WTC11 (cell line): ENCODE results near the gene RELL1. TPM values are rescaled to one million over a fixed set of nuclear protein-coding genes. Genes with fewer than 3 reads are reported as not detected.

Experiments used
- ATAC-seq: fragments of 200-7000 bp; cut with Tn5 transposase; 2 replicates; pipeline ENCODE4 v1.10.0; 2021; ENCODE audit warnings: mild to moderate bottlenecking, moderate library complexity
- CTCF ChIA-PET: fragments of 300-600 bp; sonication (Branson Sonifier 250); formaldehyde crosslinking; loops from one replicate; lab custom pipeline; 2021; ENCODE audit warnings: antibody characterized with exemption; lab: Charles Lee
- POLR2A ChIA-PET: fragments of 350-600 bp; sonication (Branson Sonifier 250); formaldehyde crosslinking; loops from one replicate; lab custom pipeline; 2021; ENCODE audit warnings: antibody characterized with exemption; lab: Charles Lee
- DNase-seq: peaks from one replicate; pipeline ENCODE4 v3.0.0; 2021; ENCODE audit warnings: low spot score
- H3K27ac Mint-ChIP-seq: 2 replicates; pipeline ENCODE4 v1.8.0; 2021; ENCODE audit warnings: mixed read lengths
- H3K27me3 Mint-ChIP-seq: 2 replicates; pipeline ENCODE4 v1.8.0; 2021; ENCODE audit warnings: low read depth, mild to moderate bottlenecking, moderate library complexity, mixed read lengths
- H3K36me3 Mint-ChIP-seq: 2 replicates; pipeline ENCODE4 v1.8.0; 2021; ENCODE audit warnings: mixed read lengths
- H3K4me1 Mint-ChIP-seq: 2 replicates; pipeline ENCODE4 v1.8.0; 2022; ENCODE audit warnings: mixed read lengths
- H3K4me3 Mint-ChIP-seq: 2 replicates; pipeline ENCODE4 v1.8.0; 2021; ENCODE audit warnings: mild to moderate bottlenecking, moderate library complexity, mixed read lengths
- H3K9me3 Mint-ChIP-seq: 2 replicates; pipeline ENCODE4 v1.8.0; 2021; ENCODE audit warnings: mixed read lengths
- AFF4 ChIP-seq: sonication (generic); formaldehyde crosslinking; IDR thresholded peaks from 2 replicates; pipeline ENCODE4 v1.8.1; 2023; ENCODE audit warnings: mild to moderate bottlenecking, missing genetic modification reagents, borderline replicate concordance
- EMX1 ChIP-seq: fragments of 250-450 bp; sonication (Bioruptor Pico); IDR thresholded peaks from 2 replicates; pipeline ENCODE4 v1.8.0; 2021; ENCODE audit warnings: mild to moderate bottlenecking
- ERG ChIP-seq: fragments of 250-450 bp; sonication (Bioruptor Pico); IDR thresholded peaks from 2 replicates; pipeline ENCODE4 v1.8.0; 2021; ENCODE audit warnings: mild to moderate bottlenecking
- FOXK1 ChIP-seq: sonication (generic); formaldehyde crosslinking; IDR thresholded peaks from 2 replicates; pipeline ENCODE4 v1.8.0; 2022; ENCODE audit warnings: mild to moderate bottlenecking, moderate library complexity, missing genetic modification reagents
- GABPB1 ChIP-seq: sonication (generic); formaldehyde crosslinking; IDR thresholded peaks from 2 replicates; pipeline ENCODE4 v1.8.1; 2023; ENCODE audit warnings: mild to moderate bottlenecking, missing genetic modification reagents
- GTF2I ChIP-seq: fragments of 250-450 bp; sonication (Bioruptor Pico); conservative IDR thresholded peaks from 2 replicates; pipeline ENCODE4 v1.4.0; 2021; ENCODE audit warnings: mild to moderate bottlenecking
- IRF2 ChIP-seq: sonication (generic); formaldehyde crosslinking; IDR thresholded peaks from 2 replicates; pipeline ENCODE4 v1.8.0; 2022; ENCODE audit warnings: low read depth, missing genetic modification reagents, borderline replicate concordance
- JAZF1 ChIP-seq: fragments of 250-450 bp; sonication (Bioruptor Pico); IDR thresholded peaks from 2 replicates; pipeline ENCODE4 v1.9.0; 2021; ENCODE audit warnings: moderate library complexity, mild to moderate bottlenecking, inconsistent platforms
- RORB ChIP-seq: fragments of 250-450 bp; sonication (Bioruptor Pico); IDR thresholded peaks from 2 replicates; pipeline ENCODE4 v1.9.0; 2021; ENCODE audit warnings: mild to moderate bottlenecking
- SMAD4 ChIP-seq: sonication (generic); formaldehyde crosslinking; IDR thresholded peaks from 2 replicates; pipeline ENCODE4 v1.8.0; 2022; ENCODE audit warnings: mild to moderate bottlenecking, missing genetic modification reagents
- SOX15 ChIP-seq: fragments of 250-450 bp; sonication (Bioruptor Pico); IDR thresholded peaks from 2 replicates; pipeline ENCODE4 v1.9.0; 2021; ENCODE audit warnings: mild to moderate bottlenecking
- ZNF263 ChIP-seq: sonication (generic); formaldehyde crosslinking; IDR thresholded peaks from 2 replicates; pipeline ENCODE4 v1.8.1; 2022; ENCODE audit warnings: low read depth, mild to moderate bottlenecking, moderate library complexity, missing genetic modification reagents
- ZNF425 ChIP-seq: fragments of 250-450 bp; sonication (Bioruptor Pico); conservative IDR thresholded peaks from 2 replicates; pipeline ENCODE4 v1.9.0; 2021; ENCODE audit warnings: mild to moderate bottlenecking
- total RNA-seq: library from RNA; stranded (reverse); gene quantifications from 3 replicates; pipeline ENCODE4 v1.2.3, GENCODE V29; 2021
- TF ChIP-seq, protein P1 (sequence below): fragments of 250-450 bp; sonication (Bioruptor Pico); IDR thresholded peaks from 2 replicates; pipeline ENCODE4 v2.1.2; 2022; ENCODE audit warnings: mild to moderate bottlenecking, moderate library complexity
- TF ChIP-seq, protein P2 (sequence below): sonication (generic); formaldehyde crosslinking; IDR thresholded peaks from 2 replicates; pipeline ENCODE4 v1.8.0; 2023; ENCODE audit warnings: mild to moderate bottlenecking, missing genetic modification reagents
- TF ChIP-seq, protein P3 (sequence below): sonication (generic); formaldehyde crosslinking; IDR thresholded peaks from 2 replicates; pipeline ENCODE4 v1.8.0; 2022; ENCODE audit warnings: mild to moderate bottlenecking, missing genetic modification reagents
- TF ChIP-seq, protein P4 (sequence below): sonication (generic); formaldehyde crosslinking; IDR thresholded peaks from 2 replicates; pipeline ENCODE4 v1.8.0; 2022; ENCODE audit warnings: missing genetic modification reagents

The RELL1 gene
- total RNA-seq, 1 experiment from 2014 or later, result 14.4 TPM

DNA sequence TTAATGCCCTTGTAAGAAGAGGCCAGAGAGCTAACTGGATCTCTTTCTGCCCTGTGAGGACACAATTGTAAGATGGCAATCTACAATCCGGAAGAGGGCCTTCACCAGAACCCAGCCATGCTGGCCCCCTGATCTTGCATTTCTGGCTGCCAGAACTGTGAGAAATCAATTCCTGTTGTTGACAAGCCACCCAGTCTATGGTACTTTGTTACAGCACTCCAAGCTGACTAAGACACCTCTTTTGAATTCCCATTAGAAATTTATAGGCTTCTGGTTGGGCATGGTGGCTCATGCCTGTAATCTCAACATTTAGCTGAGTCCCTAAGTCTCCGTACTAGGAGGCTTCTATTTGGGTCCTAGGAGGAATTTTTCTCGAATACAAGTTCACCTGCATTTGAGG lies 48.8 kb upstream of the RELL1 start (continued):
- TF ChIP-seq, protein P1, sequence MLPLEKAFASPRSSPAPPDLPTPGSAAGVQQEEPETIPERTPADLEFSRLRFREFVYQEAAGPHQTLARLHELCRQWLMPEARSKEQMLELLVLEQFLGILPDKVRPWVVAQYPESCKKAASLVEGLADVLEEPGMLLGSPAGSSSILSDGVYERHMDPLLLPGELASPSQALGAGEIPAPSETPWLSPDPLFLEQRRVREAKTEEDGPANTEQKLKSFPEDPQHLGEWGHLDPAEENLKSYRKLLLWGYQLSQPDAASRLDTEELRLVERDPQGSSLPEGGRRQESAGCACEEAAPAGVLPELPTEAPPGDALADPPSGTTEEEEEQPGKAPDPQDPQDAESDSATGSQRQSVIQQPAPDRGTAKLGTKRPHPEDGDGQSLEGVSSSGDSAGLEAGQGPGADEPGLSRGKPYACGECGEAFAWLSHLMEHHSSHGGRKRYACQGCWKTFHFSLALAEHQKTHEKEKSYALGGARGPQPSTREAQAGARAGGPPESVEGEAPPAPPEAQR (CRISPR knock-in tag), result no peak
- TF ChIP-seq SMAD4 (no peak), AFF4 (no peak), RORB (CRISPR knock-in tag) (no peak), EMX1 (CRISPR knock-in tag) (no peak), ZNF425 (CRISPR knock-in tag) (no peak), IRF2 (no peak), FOXK1 (CRISPR knock-in tag) (no peak), ZNF263 (CRISPR knock-in tag) (no peak)
- TF ChIP-seq, protein P2, sequence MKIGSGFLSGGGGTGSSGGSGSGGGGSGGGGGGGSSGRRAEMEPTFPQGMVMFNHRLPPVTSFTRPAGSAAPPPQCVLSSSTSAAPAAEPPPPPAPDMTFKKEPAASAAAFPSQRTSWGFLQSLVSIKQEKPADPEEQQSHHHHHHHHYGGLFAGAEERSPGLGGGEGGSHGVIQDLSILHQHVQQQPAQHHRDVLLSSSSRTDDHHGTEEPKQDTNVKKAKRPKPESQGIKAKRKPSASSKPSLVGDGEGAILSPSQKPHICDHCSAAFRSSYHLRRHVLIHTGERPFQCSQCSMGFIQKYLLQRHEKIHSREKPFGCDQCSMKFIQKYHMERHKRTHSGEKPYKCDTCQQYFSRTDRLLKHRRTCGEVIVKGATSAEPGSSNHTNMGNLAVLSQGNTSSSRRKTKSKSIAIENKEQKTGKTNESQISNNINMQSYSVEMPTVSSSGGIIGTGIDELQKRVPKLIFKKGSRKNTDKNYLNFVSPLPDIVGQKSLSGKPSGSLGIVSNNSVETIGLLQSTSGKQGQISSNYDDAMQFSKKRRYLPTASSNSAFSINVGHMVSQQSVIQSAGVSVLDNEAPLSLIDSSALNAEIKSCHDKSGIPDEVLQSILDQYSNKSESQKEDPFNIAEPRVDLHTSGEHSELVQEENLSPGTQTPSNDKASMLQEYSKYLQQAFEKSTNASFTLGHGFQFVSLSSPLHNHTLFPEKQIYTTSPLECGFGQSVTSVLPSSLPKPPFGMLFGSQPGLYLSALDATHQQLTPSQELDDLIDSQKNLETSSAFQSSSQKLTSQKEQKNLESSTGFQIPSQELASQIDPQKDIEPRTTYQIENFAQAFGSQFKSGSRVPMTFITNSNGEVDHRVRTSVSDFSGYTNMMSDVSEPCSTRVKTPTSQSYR (CRISPR knock-in tag), result no peak

DNA sequence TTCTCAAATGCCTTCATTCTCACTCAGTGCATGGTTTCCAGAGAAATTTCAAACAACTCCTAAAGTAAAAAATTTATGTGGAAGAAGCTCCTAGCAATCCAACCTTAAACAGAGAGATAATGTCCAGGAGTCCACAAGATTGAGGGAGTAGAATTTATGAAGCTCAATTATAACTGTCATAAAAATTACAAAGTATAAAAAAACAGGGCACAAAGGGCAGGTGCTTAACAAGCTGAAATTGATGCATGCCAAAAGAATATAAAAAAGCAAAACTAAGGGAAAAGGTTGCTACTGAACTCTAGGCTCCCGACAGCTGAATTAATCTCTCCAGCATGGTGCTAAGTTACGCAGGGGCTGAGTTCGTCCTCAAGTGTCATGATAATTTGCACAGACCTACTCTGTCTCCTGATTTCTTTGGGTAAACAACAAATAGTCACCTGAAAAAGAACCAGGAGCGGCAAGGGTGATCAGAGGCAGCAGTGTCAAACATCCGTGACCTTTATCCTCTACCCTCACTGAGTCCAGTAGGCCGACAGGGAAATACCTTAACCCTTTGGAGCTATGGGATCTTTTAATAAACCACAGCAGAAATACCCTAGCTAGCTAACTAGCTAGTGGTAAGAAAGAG lies 47.2 kb upstream of the RELL1 start:
- no peak for DNase-seq
- peaks cover 19% of the 10 kb centered on the region for H3K9me3 Mint-ChIP-seq
- POLR2A ChIA-PET, result no interaction called here
- ATAC-seq, result no peak
- no peak overlapping the region for H3K27ac Mint-ChIP-seq
- no peak for TF ChIP-seq GTF2I
- TF ChIP-seq GABPB1, result no peak
- no peak for TF ChIP-seq ERG (CRISPR knock-in tag)
- TF ChIP-seq, protein P3, sequence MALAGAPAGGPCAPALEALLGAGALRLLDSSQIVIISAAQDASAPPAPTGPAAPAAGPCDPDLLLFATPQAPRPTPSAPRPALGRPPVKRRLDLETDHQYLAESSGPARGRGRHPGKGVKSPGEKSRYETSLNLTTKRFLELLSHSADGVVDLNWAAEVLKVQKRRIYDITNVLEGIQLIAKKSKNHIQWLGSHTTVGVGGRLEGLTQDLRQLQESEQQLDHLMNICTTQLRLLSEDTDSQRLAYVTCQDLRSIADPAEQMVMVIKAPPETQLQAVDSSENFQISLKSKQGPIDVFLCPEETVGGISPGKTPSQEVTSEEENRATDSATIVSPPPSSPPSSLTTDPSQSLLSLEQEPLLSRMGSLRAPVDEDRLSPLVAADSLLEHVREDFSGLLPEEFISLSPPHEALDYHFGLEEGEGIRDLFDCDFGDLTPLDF (CRISPR knock-in tag), result no peak
- no peak for TF ChIP-seq SOX15 (CRISPR knock-in tag)
- TF ChIP-seq, protein P4, sequence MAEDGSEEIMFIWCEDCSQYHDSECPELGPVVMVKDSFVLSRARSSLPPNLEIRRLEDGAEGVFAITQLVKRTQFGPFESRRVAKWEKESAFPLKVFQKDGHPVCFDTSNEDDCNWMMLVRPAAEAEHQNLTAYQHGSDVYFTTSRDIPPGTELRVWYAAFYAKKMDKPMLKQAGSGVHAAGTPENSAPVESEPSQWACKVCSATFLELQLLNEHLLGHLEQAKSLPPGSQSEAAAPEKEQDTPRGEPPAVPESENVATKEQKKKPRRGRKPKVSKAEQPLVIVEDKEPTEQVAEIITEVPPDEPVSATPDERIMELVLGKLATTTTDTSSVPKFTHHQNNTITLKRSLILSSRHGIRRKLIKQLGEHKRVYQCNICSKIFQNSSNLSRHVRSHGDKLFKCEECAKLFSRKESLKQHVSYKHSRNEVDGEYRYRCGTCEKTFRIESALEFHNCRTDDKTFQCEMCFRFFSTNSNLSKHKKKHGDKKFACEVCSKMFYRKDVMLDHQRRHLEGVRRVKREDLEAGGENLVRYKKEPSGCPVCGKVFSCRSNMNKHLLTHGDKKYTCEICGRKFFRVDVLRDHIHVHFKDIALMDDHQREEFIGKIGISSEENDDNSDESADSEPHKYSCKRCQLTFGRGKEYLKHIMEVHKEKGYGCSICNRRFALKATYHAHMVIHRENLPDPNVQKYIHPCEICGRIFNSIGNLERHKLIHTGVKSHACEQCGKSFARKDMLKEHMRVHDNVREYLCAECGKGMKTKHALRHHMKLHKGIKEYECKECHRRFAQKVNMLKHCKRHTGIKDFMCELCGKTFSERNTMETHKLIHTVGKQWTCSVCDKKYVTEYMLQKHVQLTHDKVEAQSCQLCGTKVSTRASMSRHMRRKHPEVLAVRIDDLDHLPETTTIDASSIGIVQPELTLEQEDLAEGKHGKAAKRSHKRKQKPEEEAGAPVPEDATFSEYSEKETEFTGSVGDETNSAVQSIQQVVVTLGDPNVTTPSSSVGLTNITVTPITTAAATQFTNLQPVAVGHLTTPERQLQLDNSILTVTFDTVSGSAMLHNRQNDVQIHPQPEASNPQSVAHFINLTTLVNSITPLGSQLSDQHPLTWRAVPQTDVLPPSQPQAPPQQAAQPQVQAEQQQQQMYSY, result no peak
- no peak for TF ChIP-seq JAZF1
- TF ChIP-seq, all 79 proteins: peak for 0
- Mint-ChIP-seq H3K36me3 (peaks cover 10% of the 10 kb centered on the region), H3K27me3 (peaks cover 4% of the 10 kb centered on the region), H3K4me3 (no peak overlapping the region), H3K4me1 (peaks cover 24% of the 10 kb centered on the region)
- CTCF ChIA-PET, result no interaction called here
